NCI-H146 treated with DMSO at 0.1 percent for 48 hours (cell line): ENCODE data around the gene MBNL2.

ENCODE experiments used
- DNase-seq: peaks from one replicate; lab custom pipeline; 2025; ENCODE audit not compliant: unreplicated experiment; lab: John Stamatoyannopoulos, UW

The MBNL2 gene

GRCh38 chr13:97295283-97296182, 73.4 kb downstream of the MBNL2 start:
- no peak for DNase-seq

- DNase-seq = no peak
These were observed 74.6 kb downstream of the MBNL2 start for GRCh38 chr13:97296740-97297139.

- no peak for DNase-seq
These were observed 76.7 kb downstream of the MBNL2 start for GRCh38 chr13:97298816-97299215.

- DNase-seq = no peak
These were observed 78.7 kb downstream of the MBNL2 start for GRCh38 chr13:97300871-97301270.

GRCh38 chr13:97301382-97302095, 79.4 kb downstream of the MBNL2 start:
- no peak for DNase-seq

GRCh38 chr13:97302611-97303010, 80.5 kb downstream of the MBNL2 start:
- DNase-seq = no peak

- DNase-seq = no peak
These were observed 84.0 kb downstream of the MBNL2 start for GRCh38 chr13:97306106-97306505.

GRCh38 chr13:97306645-97307044, 84.5 kb downstream of the MBNL2 start:
- DNase-seq = no peak

- no peak for DNase-seq
These were observed 85.2 kb downstream of the MBNL2 start for GRCh38 chr13:97307118-97307881.

GRCh38 chr13:97307882-97308624, 85.9 kb downstream of the MBNL2 start:
- peak; percentile 57 for DNase-seq

GRCh38 chr13:97308735-97309429, 86.7 kb downstream of the MBNL2 start:
- no peak for DNase-seq

GRCh38 chr13:97310809-97311436, 88.8 kb downstream of the MBNL2 start:
- DNase-seq = no peak

- DNase-seq = no peak
These were observed 89.8 kb downstream of the MBNL2 start for GRCh38 chr13:97311956-97312355.

GRCh38 chr13:97313551-97314260, 91.6 kb downstream of the MBNL2 start:
- no peak for DNase-seq

- DNase-seq = no peak
These were observed 94.3 kb downstream of the MBNL2 start for GRCh38 chr13:97316390-97316789.

- DNase-seq = no peak
These were observed 95.8 kb downstream of the MBNL2 start for GRCh38 chr13:97317933-97318332.

- DNase-seq = no peak
These were observed 96.4 kb downstream of the MBNL2 start for GRCh38 chr13:97318532-97318931.

- DNase-seq = no peak
These were observed 97.1 kb downstream of the MBNL2 start for GRCh38 chr13:97319113-97319720.

GRCh38 chr13:97321101-97321500, 99.0 kb downstream of the MBNL2 start:
- no peak for DNase-seq
